HepG2 (cell line): ENCODE measurements around the gene CD46. TPM values are rescaled to one million over a fixed set of nuclear protein-coding genes. Genes with fewer than 3 reads are reported as not detected.

ENCODE experiments used
- ATAC-seq: fragments of 200-7000 bp; cut with Tn5 transposase; 3 replicates; pipeline ENCODE4 v1.9.1; 2020; ENCODE audit warnings: mild to moderate bottlenecking, moderate library complexity
- Bru-seq: library from RNA; stranded (reverse); fragments of 400-500 nt; gene quantifications from one replicate; lab custom pipeline; 2021; lab: Mats Ljungman, UMichigan
- BruChase-seq, 2 experiments: library from RNA; stranded (reverse); fragments of 400-500 nt; gene quantifications; one replicate each; lab custom pipeline; 2021; lab: Mats Ljungman, UMichigan
- BruUV-seq: library from RNA; stranded (reverse); fragments of 400-500 nt; replicated peaks from 2 replicates; lab custom pipeline; 2021; lab: Mats Ljungman, UMichigan
- CTCF ChIA-PET: fragments of 300-600 bp; formaldehyde crosslinking; extraction: SDS; loops from one replicate; lab custom pipeline; 2021; ENCODE audit warnings: low total read pairs, inconsistent platforms, low intra/inter-chr PET ratio; lab: Yijun Ruan, JAX
- POLR2A ChIA-PET: fragments of 350-600 bp; sonication (Branson Sonifier 250); formaldehyde crosslinking; loops from one replicate; lab custom pipeline; 2020; ENCODE audit warnings: antibody characterized with exemption, inconsistent platforms; lab: Yijun Ruan, JAX
- DNase-seq: peaks from one replicate; pipeline ENCODE4 v3.0.0-alpha.2; 2015; ENCODE audit warnings: low spot score
- FAIRE-seq: peaks from 3 replicates; lab custom pipeline; 2011; peaks lifted over from hg19 to GRCh38; lab: Jason Lieb, UNC
- H2AFZ ChIP-seq: one replicate; pipeline ENCODE4 v1.6.1; 2011; ENCODE audit warnings: low read length, inconsistent platforms
- H3K27ac ChIP-seq: fragments of 300-600 bp; 3 replicates; pipeline ENCODE4 v1.8.0; 2011; ENCODE audit warnings: mixed run types, mild to moderate bottlenecking, mixed read lengths, low read length, inconsistent platforms; ENCODE audit not compliant: insufficient read depth; ENCODE audit errors: extremely low read length
- H3K27me3 ChIP-seq, 2 experiments: fragments of 200-600 bp in 1 of 2; 2 replicates in 1 of 2; 3 replicates in 1 of 2; pipeline versions ENCODE4 v1.6.0 to v1.8.0; 2011; ENCODE audit warnings: low read length in 2 of 2, mild to moderate bottlenecking in 2 of 2, moderate library complexity in 2 of 2, inconsistent platforms in 1 of 2; ENCODE audit not compliant: insufficient read depth in 2 of 2, control insufficient read depth in 1 of 2
- H3K36me3 ChIP-seq, 2 experiments: fragments of 200-600 bp in 1 of 2; replicated peaks in 1 of 2; 2 replicates in 1 of 2; 3 replicates in 1 of 2; pipeline versions ENCODE4 v1.5.1 to v1.8.0; 2011; ENCODE audit warnings: low read length in 2 of 2, inconsistent platforms in 1 of 2; ENCODE audit not compliant: insufficient read depth in 2 of 2, control insufficient read depth in 1 of 2
- H3K4me1 ChIP-seq: 2 replicates; pipeline ENCODE4 v1.5.1; 2012; ENCODE audit warnings: low read length, inconsistent platforms; ENCODE audit not compliant: insufficient read depth
- H3K4me2 ChIP-seq: 2 replicates; pipeline ENCODE4 v1.6.0; 2011; ENCODE audit warnings: low read depth, low read length, inconsistent platforms
- H3K4me3 ChIP-seq, 3 experiments: fragments of 200-600 bp in 1 of 3; sonication (generic), shearing (Covaris generic) in 1 of 3; replicated peaks in 1 of 3; 2 replicates each; pipeline ENCODE4 v1.5.1; 2011 to 2016; ENCODE audit warnings: low read length in 3 of 3, inconsistent platforms in 2 of 3, low read depth in 2 of 3, mild to moderate bottlenecking in 2 of 3, control low read depth in 1 of 3, mixed read lengths in 1 of 3; ENCODE audit not compliant: insufficient read depth in 1 of 3
- H3K79me2 ChIP-seq: one replicate; pipeline ENCODE4 v1.6.1; 2011; ENCODE audit warnings: low read length, inconsistent platforms; ENCODE audit not compliant: insufficient read depth
- H3K9ac ChIP-seq: 2 replicates; pipeline ENCODE4 v1.6.0; 2011; ENCODE audit warnings: mild to moderate bottlenecking, low read depth, low read length, inconsistent platforms; ENCODE audit not compliant: insufficient read depth
- H3K9me3 ChIP-seq: 2 replicates; pipeline ENCODE4 v1.5.1; 2012; ENCODE audit warnings: mild to moderate bottlenecking, low read length
- H4K20me1 ChIP-seq: 2 replicates; pipeline ENCODE4 v1.6.0; 2011; ENCODE audit warnings: inconsistent platforms, mild to moderate bottlenecking, low read length, moderate library complexity; ENCODE audit not compliant: insufficient read depth
- FOXO1 ChIP-seq: sonication (generic); formaldehyde crosslinking; IDR thresholded peaks from 2 replicates; pipeline ENCODE4 v1.4.0; 2020; ENCODE audit warnings: missing genetic modification reagents
- KAT8 ChIP-seq: IDR thresholded peaks from 2 replicates; pipeline ENCODE4 v1.6.1; 2016; ENCODE audit warnings: missing genetic modification reagents, missing compliant biosample characterization
- KLF6 ChIP-seq: IDR thresholded peaks from 2 replicates; pipeline ENCODE4 v1.8.0; 2016; ENCODE audit warnings: missing biosample characterization, missing genetic modification reagents
- RAD51 ChIP-seq: fragments of 450-650 bp; IDR thresholded peaks from 2 replicates; pipeline ENCODE4 v1.6.1; 2016; ENCODE audit warnings: borderline replicate concordance
- SNAI1 ChIP-seq: sonication (generic); formaldehyde crosslinking; IDR thresholded peaks from 2 replicates; pipeline ENCODE4 v1.5.0; 2020; ENCODE audit warnings: mild to moderate bottlenecking, missing genetic modification reagents, borderline replicate concordance
- SP2 ChIP-seq: sonication (generic); formaldehyde crosslinking; IDR thresholded peaks from 2 replicates; pipeline ENCODE4 v1.5.1; 2020; ENCODE audit warnings: mild to moderate bottlenecking, missing genetic modification reagents
- ZNF501 ChIP-seq: sonication (generic); formaldehyde crosslinking; IDR thresholded peaks from 2 replicates; pipeline ENCODE4 v1.5.1; 2020; ENCODE audit warnings: mild to moderate bottlenecking, moderate library complexity, missing genetic modification reagents
- ZNF670 ChIP-seq: sonication (generic); formaldehyde crosslinking; IDR thresholded peaks from 2 replicates; pipeline ENCODE4 v1.8.0; 2022; ENCODE audit warnings: mild to moderate bottlenecking, missing genetic modification reagents, borderline replicate concordance
- ZSCAN25 ChIP-seq: sonication (generic); formaldehyde crosslinking; IDR thresholded peaks from 2 replicates; pipeline ENCODE4 v1.8.0; 2022; ENCODE audit warnings: mild to moderate bottlenecking, missing genetic modification reagents
- WGBS: methylation state at CpG from one replicate; pipeline ENCODE4 v1.1.6; 2017; ENCODE audit warnings: low lambda C conversion rate; 5-methylcytosine and 5-hydroxymethylcytosine counted together
- in situ Hi-C: cut with HindIII; loops from 2 replicates; pipeline ENCODE4 v1.10.0; 2017; ENCODE audit warnings: low pct_unique_long_range_greater_than_20kb; ENCODE audit not compliant: extremely low pct_ligation_motif_present
- intact Hi-C: fragments of 100-400 bp; cut with micrococcal nuclease; formaldehyde crosslinking; loops from one replicate; pipeline ENCODE4 v1.10.0; 2022; ENCODE audit not compliant: unreplicated experiment
- long read RNA-seq, 2 experiments: library from RNA in 1 of 2; library from polyadenylated mRNA in 1 of 2; stranded (forward) in 1 of 2; unstranded in 1 of 2; transcript quantifications; one replicate each; pipeline ENCODE4 v2.0.0, GENCODE V29; 2019 to 2022
- polyA minus RNA-seq, 3 experiments: library from RNA; depleted of rRNA, polyadenylated mRNA; stranded (reverse); fragments of >200 nt; gene quantifications; 2 replicates each; pipeline ENCODE4 v1.2.3, GENCODE V29; 2011; ENCODE audit warnings: low replicate concordance in 1 of 3
- polyA plus RNA-seq, 8 experiments: library from polyadenylated mRNA; depleted of rRNA in 3 of 8; stranded (reverse) in 7 of 8; unstranded in 1 of 8; fragments of >200 nt; fragmentation: Illumina TruSeq in 4 of 8; extraction: Trizol in 4 of 8; gene quantifications; 2 replicates each; pipeline versions ENCODE4 v1.2.1 to v1.2.3, GENCODE V29; 2011 to 2016; ENCODE audit warnings: low read depth in 4 of 8, missing spikeins in 1 of 8, mixed read lengths in 1 of 8; ENCODE audit not compliant: insufficient read depth in 1 of 8
- total RNA-seq, 5 experiments: library from RNA; depleted of rRNA; stranded (reverse); fragments of >200 nt; fragmentation: Illumina TruSeq; extraction: Trizol; gene quantifications; 2 replicates each; pipeline ENCODE4 v1.2.3, GENCODE V29; 2016; ENCODE audit warnings: low read depth in 1 of 5
- TF ChIP-seq, protein P1 (sequence below): sonication (generic); formaldehyde crosslinking; IDR thresholded peaks from 2 replicates; pipeline ENCODE4 v1.4.0; 2020; ENCODE audit warnings: mild to moderate bottlenecking, low read depth, missing genetic modification reagents
- TF ChIP-seq, protein P2 (sequence below): sonication (generic); formaldehyde crosslinking; IDR thresholded peaks from 2 replicates; pipeline ENCODE4 v1.4.0; 2020; ENCODE audit warnings: missing genetic modification reagents, borderline replicate concordance
- TF ChIP-seq, protein P3 (sequence below): sonication (generic); formaldehyde crosslinking; IDR thresholded peaks from 2 replicates; pipeline ENCODE4 v1.4.0; 2020; ENCODE audit warnings: missing genetic modification reagents

Gene CD46
- total RNA-seq (2016; rRNA removed; fragmentation: Illumina TruSeq; extraction: Trizol): 70.3 and 130 TPM in 2 replicates
- 19.0 and 20.0 TPM in 2 replicates for total RNA-seq (2016; cell fraction: cytosol; rRNA removed; fragmentation: Illumina TruSeq; extraction: Trizol; ENCODE audit: low read depth)
- total RNA-seq (2016; cell fraction: insoluble cytoplasmic fraction; rRNA removed; fragmentation: Illumina TruSeq; extraction: Trizol): 69.6 and 139 TPM in 2 replicates
- 24.1 and 29.9 TPM in 2 replicates for total RNA-seq (2016; cell fraction: membrane; rRNA removed; fragmentation: Illumina TruSeq; extraction: Trizol)
- total RNA-seq (2016; cell fraction: nucleus; rRNA removed; fragmentation: Illumina TruSeq; extraction: Trizol): 261 and 271 TPM in 2 replicates
- 277 TPM in 2 replicates for polyA plus RNA-seq (2011; rRNA removed)
- 65.6 and 131 TPM in 2 replicates for polyA plus RNA-seq (2011; cell fraction: cytosol; rRNA removed)
- 288 and 360 TPM in 2 replicates for polyA plus RNA-seq (2011; cell fraction: nucleus; rRNA removed)
- 206 and 208 TPM in 2 replicates for polyA plus RNA-seq (2012)
- 3.8 and 4.6 TPM in 2 replicates for polyA plus RNA-seq (2016; cell fraction: cytosol; fragmentation: Illumina TruSeq; extraction: Trizol; ENCODE audit: low read depth)
- polyA plus RNA-seq (2016; cell fraction: insoluble cytoplasmic fraction; fragmentation: Illumina TruSeq; extraction: Trizol; ENCODE audit: low read depth): 59.7 and 64.0 TPM in 2 replicates
- polyA plus RNA-seq (2016; cell fraction: membrane; fragmentation: Illumina TruSeq; extraction: Trizol; ENCODE audit: low read depth): 10.1 and 11.1 TPM in 2 replicates
- polyA plus RNA-seq (2016; cell fraction: nucleus; fragmentation: Illumina TruSeq; extraction: Trizol; ENCODE audit: insufficient read depth, low read depth): 416 and 423 TPM in 2 replicates
- polyA minus RNA-seq (2011; rRNA and poly(A)+ RNA removed; ENCODE audit: low replicate concordance): 96.1 and 146 TPM in 2 replicates
- polyA minus RNA-seq (2011; cell fraction: cytosol; rRNA and poly(A)+ RNA removed): 125 and 175 TPM in 2 replicates
- polyA minus RNA-seq (2011; cell fraction: nucleus; rRNA and poly(A)+ RNA removed): 353 and 394 TPM in 2 replicates
- percentile 96 among the genes with signal in this experiment for Bru-seq, nascent RNA
- BruChase-seq, experiment 1, labeled RNA remaining after a 6-hour chase: percentile 97 among the genes with signal in this experiment
- percentile 98 among the genes with signal in this experiment for BruChase-seq, experiment 2, labeled RNA remaining after a 2-hour chase
- long read RNA-seq, experiment 1, transcript CD46-208 (13 exons, 3,326 nt): minor isoform, 13 of 98 reads
- long read RNA-seq, experiment 1, transcript CD46-203 (12 exons, 3,233 nt): major isoform, 29 of 98 reads
- long read RNA-seq, experiment 1, transcript CD46-204 (11 exons, 3,188 nt): minor isoform, 11 of 98 reads
- long read RNA-seq, experiment 1, partial matches to known transcripts: 26 of 98 reads
- long read RNA-seq, experiment 1, other reads (novel, unspliced or antisense): 16 of 98 reads
- long read RNA-seq, experiment 2, transcript CD46-203 (12 exons, 3,233 nt): major isoform, 9 of 160 reads
- long read RNA-seq, experiment 2, partial matches to known transcripts: 3 of 160 reads
- long read RNA-seq, experiment 2, other reads (novel, unspliced or antisense): 143 of 160 reads

DNA sequence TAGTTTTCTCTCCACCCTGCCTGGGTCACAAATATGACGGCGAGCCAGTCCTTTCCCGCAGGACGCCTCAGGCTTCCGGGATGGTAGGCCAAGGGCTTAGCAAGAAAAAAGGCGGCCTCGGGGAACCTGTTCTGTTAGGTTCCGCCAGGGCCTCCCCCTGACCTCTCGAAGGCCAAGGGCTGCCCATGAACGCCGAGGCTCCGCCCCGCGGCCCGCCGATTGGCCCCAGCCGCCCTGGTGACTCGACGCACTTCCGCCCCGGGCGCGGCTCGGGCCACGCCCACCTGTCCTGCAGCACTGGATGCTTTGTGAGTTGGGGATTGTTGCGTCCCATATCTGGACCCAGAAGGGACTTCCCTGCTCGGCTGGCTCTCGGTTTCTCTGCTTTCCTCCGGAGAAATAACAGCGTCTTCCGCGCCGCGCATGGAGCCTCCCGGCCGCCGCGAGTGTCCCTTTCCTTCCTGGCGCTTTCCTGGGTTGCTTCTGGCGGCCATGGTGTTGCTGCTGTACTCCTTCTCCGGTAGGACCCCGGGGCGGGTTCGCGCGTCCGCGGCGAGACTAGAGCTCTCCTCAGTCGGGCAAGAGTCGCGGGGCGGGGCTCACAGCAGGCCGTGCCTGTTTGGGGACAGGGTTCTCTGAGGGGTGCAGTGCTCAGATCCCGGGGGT, at the start of gene CD46:
Gene CD46 (plus strand): TSS at position 265 of the 666 bp plus-strand sequence. CDS start 159 bp downstream, at position 424.
- Histone ChIP-seq H3K36me3 (peaks cover 0 to 5% of the 10 kb centered on the region in 2 experiments; a peak in 3 of 5 replicates), H3K79me2 (peaks cover 54% of the 10 kb centered on the region), H3K9ac (peak within 1 kb of the TSS; percentile 90), H2AFZ (no peak within 1 kb of the TSS), H4K20me1 (peaks cover 39% of the 10 kb centered on the region), H3K4me2 (peak within 1 kb of the TSS; percentile 88), H3K27me3 (no peaks in the 10 kb centered on the region; a peak in 1 of 5 replicates), H3K4me3 (peak within 1 kb of the TSS; percentile 88 to 98 (median 98)), H3K27ac (peak within 1 kb of the TSS; percentile 97), H3K4me1 (peaks cover 67% of the 10 kb centered on the region), H3K9me3 (no peaks in the 10 kb centered on the region)
- ChIA-PET POLR2A (interaction anchor here (0.7 to 2.0 kb wide), 4 partner anchors 11 to 72 kb away, joined by 3 to 9 read pairs (median 5); no protein-coding TSS in a partner anchor), CTCF (no interaction called here)
- FAIRE-seq (peak; percentile 66), DNase-seq (peak; percentile 93), ATAC-seq (peak; percentile 94)
- intact Hi-C loops (loop anchor here (1.0 kb wide), 1 partner anchor 45 kb away; no protein-coding TSS in a partner anchor), in situ Hi-C loops (no loop called here)
- no TSS peak for BruUV-seq
- WGBS: 0% methylated on average over 6 of the region's 55 CpGs
- no peak for TF ChIP-seq ZNF670
- TF ChIP-seq FOXO1 (CRISPR knock-in tag): no peak
- TF ChIP-seq RAD51: peak; percentile 42; the same call in 1 of the 2 replicates
- TF ChIP-seq SP2 (CRISPR knock-in tag): peak; percentile 56
- peak; percentile 42; the same call in 1 of the 2 replicates for TF ChIP-seq KLF6 (CRISPR knock-in tag)
- TF ChIP-seq ZSCAN25 (CRISPR knock-in tag): no peak
- no peak for TF ChIP-seq SNAI1 (CRISPR knock-in tag)
- TF ChIP-seq, protein P1, sequence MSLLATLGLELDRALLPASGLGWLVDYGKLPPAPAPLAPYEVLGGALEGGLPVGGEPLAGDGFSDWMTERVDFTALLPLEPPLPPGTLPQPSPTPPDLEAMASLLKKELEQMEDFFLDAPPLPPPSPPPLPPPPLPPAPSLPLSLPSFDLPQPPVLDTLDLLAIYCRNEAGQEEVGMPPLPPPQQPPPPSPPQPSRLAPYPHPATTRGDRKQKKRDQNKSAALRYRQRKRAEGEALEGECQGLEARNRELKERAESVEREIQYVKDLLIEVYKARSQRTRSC (CRISPR knock-in tag): no peak
- peak; percentile 86 for TF ChIP-seq KAT8 (CRISPR knock-in tag)
- TF ChIP-seq ZNF501 (CRISPR knock-in tag): peak; percentile 79
- TF ChIP-seq, protein P2, sequence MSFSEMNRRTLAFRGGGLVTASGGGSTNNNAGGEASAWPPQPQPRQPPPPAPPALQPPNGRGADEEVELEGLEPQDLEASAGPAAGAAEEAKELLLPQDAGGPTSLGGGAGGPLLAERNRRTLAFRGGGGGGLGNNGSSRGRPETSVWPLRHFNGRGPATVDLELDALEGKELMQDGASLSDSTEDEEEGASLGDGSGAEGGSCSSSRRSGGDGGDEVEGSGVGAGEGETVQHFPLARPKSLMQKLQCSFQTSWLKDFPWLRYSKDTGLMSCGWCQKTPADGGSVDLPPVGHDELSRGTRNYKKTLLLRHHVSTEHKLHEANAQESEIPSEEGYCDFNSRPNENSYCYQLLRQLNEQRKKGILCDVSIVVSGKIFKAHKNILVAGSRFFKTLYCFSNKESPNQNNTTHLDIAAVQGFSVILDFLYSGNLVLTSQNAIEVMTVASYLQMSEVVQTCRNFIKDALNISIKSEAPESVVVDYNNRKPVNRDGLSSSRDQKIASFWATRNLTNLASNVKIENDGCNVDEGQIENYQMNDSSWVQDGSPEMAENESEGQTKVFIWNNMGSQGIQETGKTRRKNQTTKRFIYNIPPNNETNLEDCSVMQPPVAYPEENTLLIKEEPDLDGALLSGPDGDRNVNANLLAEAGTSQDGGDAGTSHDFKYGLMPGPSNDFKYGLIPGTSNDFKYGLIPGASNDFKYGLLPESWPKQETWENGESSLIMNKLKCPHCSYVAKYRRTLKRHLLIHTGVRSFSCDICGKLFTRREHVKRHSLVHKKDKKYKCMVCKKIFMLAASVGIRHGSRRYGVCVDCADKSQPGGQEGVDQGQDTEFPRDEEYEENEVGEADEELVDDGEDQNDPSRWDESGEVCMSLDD: no peak
- TF ChIP-seq, protein P3, sequence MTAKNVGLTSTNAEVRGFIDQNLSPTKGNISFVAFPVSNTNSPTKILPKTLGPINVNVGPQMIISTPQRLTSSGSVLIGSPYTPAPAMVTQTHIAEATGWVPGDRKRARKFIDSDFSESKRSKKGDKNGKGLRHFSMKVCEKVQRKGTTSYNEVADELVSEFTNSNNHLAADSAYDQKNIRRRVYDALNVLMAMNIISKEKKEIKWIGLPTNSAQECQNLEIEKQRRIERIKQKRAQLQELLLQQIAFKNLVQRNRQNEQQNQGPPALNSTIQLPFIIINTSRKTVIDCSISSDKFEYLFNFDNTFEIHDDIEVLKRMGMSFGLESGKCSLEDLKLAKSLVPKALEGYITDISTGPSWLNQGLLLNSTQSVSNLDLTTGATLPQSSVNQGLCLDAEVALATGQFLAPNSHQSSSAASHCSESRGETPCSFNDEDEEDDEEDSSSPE (CRISPR knock-in tag): peak; percentile 59; the same call in 1 of the 2 replicates
